A549 (cell line): Measurements from ENCODE around the gene TMPRSS11E.
"Not testable (repeated sequence)": the region's sequence is repeated elsewhere in the genome, so short reads cannot be mapped to it uniquely, and the experiment has no call there.

Experiments
- CBX8 ChIP-seq: fragments of 200-600 bp; sonication (generic); IDR thresholded peaks from 2 replicates; pipeline ENCODE4 v1.6.1; 2016
- CEBPB ChIP-seq, 2 experiments: fragments of >200 bp in 1 of 2; sonication (Bioruptor Twin) in 1 of 2; formaldehyde crosslinking in 1 of 2; IDR thresholded peaks; 2 replicates each; pipeline ENCODE4 v1.6.1; 2012 to 2016
- HDAC2 ChIP-seq: fragments of 200-600 bp; sonication (generic); IDR thresholded peaks from 2 replicates; pipeline ENCODE4 v1.6.1; 2016
- JUN ChIP-seq, 2 experiments: fragments of >200 bp; sonication (Bioruptor Twin); formaldehyde crosslinking; IDR thresholded peaks; 2 replicates in 1 of 2; 3 replicates in 1 of 2; pipeline ENCODE4 v1.6.1; 2016 to 2017
- JUNB ChIP-seq: fragments of >200 bp; sonication (Bioruptor Twin); formaldehyde crosslinking; IDR thresholded peaks from 2 replicates; pipeline ENCODE4 v1.6.1; 2016
- KDM1A ChIP-seq: fragments of 200-600 bp; sonication (generic); IDR thresholded peaks from 2 replicates; pipeline ENCODE4 v1.6.1; 2016; ENCODE audit warnings: low read depth, mild to moderate bottlenecking
- MAFK ChIP-seq: fragments of 450-650 bp; IDR thresholded peaks from 2 replicates; pipeline ENCODE4 v1.6.1; 2014; ENCODE audit not compliant: partially characterized antibody
- POLR2A ChIP-seq: IDR thresholded peaks from 2 replicates; pipeline ENCODE4 v1.6.1; 2012; ENCODE audit warnings: mild to moderate bottlenecking, low read length
- TF ChIP-seq, protein P1 (sequence below): fragments of >200 bp; sonication (Bioruptor Twin); formaldehyde crosslinking; IDR thresholded peaks from 3 replicates; pipeline ENCODE4 v1.5.1; 2016
- TF ChIP-seq, protein P2 (sequence below): fragments of 200-600 bp; sonication (generic); IDR thresholded peaks from 2 replicates; pipeline ENCODE4 v1.6.1; 2016; ENCODE audit warnings: antibody characterized with exemption, mild to moderate bottlenecking, moderate library complexity
- TF ChIP-seq, protein P3 (sequence below): fragments of 150-350 bp; IDR thresholded peaks from 2 replicates; pipeline ENCODE4 v1.6.1; 2014; ENCODE audit warnings: low read depth, mild to moderate bottlenecking, low read length
- TF ChIP-seq, protein P4 (sequence below): IDR thresholded peaks from 2 replicates; pipeline ENCODE4 v1.6.1; 2012

DNA sequence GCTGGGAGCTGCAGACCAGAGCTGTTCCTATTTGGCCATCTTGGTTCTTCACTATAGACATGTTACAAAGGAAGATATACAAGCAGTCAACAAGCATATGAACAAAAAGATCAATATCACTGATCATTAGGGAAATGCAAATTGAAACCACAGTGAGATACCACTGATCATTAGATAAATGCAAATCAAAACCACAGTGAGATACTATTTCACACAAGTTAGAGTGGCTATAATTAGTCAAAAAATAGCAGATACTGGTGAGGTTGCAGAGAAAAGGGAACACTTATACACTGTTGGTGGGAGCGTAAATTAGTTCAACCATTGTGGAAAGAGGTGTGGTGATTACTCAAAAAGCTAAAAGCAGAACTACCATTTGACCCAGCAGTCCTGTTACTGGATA, 58.2 kb downstream of the TMPRSS11E start:
- TF ChIP-seq JUN (IDR thresholded peaks at IDR 0.05); POLR2A; JUNB; KDM1A; MAFK; CBX8; HDAC2; CEBPB (IDR thresholded peaks at IDR 0.05): not testable (repeated sequence)
- TF ChIP-seq, protein P1, sequence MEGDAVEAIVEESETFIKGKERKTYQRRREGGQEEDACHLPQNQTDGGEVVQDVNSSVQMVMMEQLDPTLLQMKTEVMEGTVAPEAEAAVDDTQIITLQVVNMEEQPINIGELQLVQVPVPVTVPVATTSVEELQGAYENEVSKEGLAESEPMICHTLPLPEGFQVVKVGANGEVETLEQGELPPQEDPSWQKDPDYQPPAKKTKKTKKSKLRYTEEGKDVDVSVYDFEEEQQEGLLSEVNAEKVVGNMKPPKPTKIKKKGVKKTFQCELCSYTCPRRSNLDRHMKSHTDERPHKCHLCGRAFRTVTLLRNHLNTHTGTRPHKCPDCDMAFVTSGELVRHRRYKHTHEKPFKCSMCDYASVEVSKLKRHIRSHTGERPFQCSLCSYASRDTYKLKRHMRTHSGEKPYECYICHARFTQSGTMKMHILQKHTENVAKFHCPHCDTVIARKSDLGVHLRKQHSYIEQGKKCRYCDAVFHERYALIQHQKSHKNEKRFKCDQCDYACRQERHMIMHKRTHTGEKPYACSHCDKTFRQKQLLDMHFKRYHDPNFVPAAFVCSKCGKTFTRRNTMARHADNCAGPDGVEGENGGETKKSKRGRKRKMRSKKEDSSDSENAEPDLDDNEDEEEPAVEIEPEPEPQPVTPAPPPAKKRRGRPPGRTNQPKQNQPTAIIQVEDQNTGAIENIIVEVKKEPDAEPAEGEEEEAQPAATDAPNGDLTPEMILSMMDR: not testable (repeated sequence)
- TF ChIP-seq, protein P2, sequence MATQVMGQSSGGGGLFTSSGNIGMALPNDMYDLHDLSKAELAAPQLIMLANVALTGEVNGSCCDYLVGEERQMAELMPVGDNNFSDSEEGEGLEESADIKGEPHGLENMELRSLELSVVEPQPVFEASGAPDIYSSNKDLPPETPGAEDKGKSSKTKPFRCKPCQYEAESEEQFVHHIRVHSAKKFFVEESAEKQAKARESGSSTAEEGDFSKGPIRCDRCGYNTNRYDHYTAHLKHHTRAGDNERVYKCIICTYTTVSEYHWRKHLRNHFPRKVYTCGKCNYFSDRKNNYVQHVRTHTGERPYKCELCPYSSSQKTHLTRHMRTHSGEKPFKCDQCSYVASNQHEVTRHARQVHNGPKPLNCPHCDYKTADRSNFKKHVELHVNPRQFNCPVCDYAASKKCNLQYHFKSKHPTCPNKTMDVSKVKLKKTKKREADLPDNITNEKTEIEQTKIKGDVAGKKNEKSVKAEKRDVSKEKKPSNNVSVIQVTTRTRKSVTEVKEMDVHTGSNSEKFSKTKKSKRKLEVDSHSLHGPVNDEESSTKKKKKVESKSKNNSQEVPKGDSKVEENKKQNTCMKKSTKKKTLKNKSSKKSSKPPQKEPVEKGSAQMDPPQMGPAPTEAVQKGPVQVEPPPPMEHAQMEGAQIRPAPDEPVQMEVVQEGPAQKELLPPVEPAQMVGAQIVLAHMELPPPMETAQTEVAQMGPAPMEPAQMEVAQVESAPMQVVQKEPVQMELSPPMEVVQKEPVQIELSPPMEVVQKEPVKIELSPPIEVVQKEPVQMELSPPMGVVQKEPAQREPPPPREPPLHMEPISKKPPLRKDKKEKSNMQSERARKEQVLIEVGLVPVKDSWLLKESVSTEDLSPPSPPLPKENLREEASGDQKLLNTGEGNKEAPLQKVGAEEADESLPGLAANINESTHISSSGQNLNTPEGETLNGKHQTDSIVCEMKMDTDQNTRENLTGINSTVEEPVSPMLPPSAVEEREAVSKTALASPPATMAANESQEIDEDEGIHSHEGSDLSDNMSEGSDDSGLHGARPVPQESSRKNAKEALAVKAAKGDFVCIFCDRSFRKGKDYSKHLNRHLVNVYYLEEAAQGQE: not testable (repeated sequence)
- TF ChIP-seq, protein P3, sequence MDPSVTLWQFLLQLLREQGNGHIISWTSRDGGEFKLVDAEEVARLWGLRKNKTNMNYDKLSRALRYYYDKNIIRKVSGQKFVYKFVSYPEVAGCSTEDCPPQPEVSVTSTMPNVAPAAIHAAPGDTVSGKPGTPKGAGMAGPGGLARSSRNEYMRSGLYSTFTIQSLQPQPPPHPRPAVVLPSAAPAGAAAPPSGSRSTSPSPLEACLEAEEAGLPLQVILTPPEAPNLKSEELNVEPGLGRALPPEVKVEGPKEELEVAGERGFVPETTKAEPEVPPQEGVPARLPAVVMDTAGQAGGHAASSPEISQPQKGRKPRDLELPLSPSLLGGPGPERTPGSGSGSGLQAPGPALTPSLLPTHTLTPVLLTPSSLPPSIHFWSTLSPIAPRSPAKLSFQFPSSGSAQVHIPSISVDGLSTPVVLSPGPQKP: not testable (repeated sequence)
- TF ChIP-seq, protein P4, sequence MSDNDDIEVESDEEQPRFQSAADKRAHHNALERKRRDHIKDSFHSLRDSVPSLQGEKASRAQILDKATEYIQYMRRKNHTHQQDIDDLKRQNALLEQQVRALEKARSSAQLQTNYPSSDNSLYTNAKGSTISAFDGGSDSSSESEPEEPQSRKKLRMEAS: not testable (repeated sequence)
